MCF 10A (cell line): ENCODE results near the gene ITIH1. TPM values are rescaled to one million over a fixed set of nuclear protein-coding genes. Genes with fewer than 3 reads are reported as not detected.
A peak's percentile ranks its signal among the peaks of the same experiment; 100 is the strongest.

Source experiments
- BruUV-seq: library from RNA; stranded (reverse); fragments of 400-500 nt; replicated peaks from 2 replicates; lab custom pipeline; 2021; lab: Mats Ljungman, UMichigan
- CTCF ChIA-PET: fragments of 300-600 bp; sonication (Branson Sonifier 250); formaldehyde crosslinking; extraction: SDS; loops from one replicate; lab custom pipeline; 2021; ENCODE audit warnings: antibody characterized with exemption, inconsistent platforms; lab: Yijun Ruan, JAX
- POLR2A ChIA-PET: fragments of 300-600, 350-650 bp; sonication (Branson Sonifier 250); formaldehyde crosslinking; extraction: SDS; loops from one replicate; lab custom pipeline; 2020; ENCODE audit warnings: antibody characterized with exemption, inconsistent platforms; lab: Yijun Ruan, JAX
- DNase-seq: peaks from one replicate; pipeline ENCODE4 v3.0.0-alpha.2; 2018; ENCODE audit not compliant: unreplicated experiment
- H3K27ac Mint-ChIP-seq: one replicate; pipeline ENCODE4 v1.8.0; 2022; ENCODE audit warnings: mild to moderate bottlenecking, low read depth, mixed read lengths; ENCODE audit not compliant: unreplicated experiment
- H3K27me3 Mint-ChIP-seq: one replicate; pipeline ENCODE4 v1.8.0; 2022; ENCODE audit warnings: mixed read lengths; ENCODE audit not compliant: insufficient read depth, unreplicated experiment
- H3K36me3 Mint-ChIP-seq: one replicate; pipeline ENCODE4 v1.8.0; 2022; ENCODE audit warnings: mild to moderate bottlenecking, moderate library complexity, mixed read lengths; ENCODE audit not compliant: insufficient read depth, unreplicated experiment
- H3K4me1 Mint-ChIP-seq: one replicate; pipeline ENCODE4 v1.8.0; 2022; ENCODE audit warnings: mixed read lengths; ENCODE audit not compliant: insufficient read depth, unreplicated experiment
- H3K4me3 Mint-ChIP-seq: one replicate; pipeline ENCODE4 v1.8.0; 2022; ENCODE audit warnings: mild to moderate bottlenecking, moderate library complexity, mixed read lengths; ENCODE audit not compliant: unreplicated experiment
- H3K9me3 Mint-ChIP-seq: one replicate; pipeline ENCODE4 v1.8.0; 2022; ENCODE audit warnings: mixed read lengths; ENCODE audit not compliant: unreplicated experiment
- intact Hi-C: fragments of 100-400 bp; cut with micrococcal nuclease; formaldehyde crosslinking; loops from 2 replicates; pipeline ENCODE4 v1.14.1; 2022
- total RNA-seq: library from RNA; stranded (reverse); gene quantifications from 2 replicates; pipeline ENCODE4 v1.2.3, GENCODE V29; 2022
- TF ChIP-seq, protein P1 (sequence below): fragments of 200-600 bp; IDR thresholded peaks from one replicate; pipeline ENCODE4 v1.8.0; 2022; ENCODE audit warnings: antibody characterized with exemption, mild to moderate bottlenecking; ENCODE audit not compliant: unreplicated experiment

ITIH1 gene
- total RNA-seq, 1 experiment from 2014 or later: not detected

DNA sequence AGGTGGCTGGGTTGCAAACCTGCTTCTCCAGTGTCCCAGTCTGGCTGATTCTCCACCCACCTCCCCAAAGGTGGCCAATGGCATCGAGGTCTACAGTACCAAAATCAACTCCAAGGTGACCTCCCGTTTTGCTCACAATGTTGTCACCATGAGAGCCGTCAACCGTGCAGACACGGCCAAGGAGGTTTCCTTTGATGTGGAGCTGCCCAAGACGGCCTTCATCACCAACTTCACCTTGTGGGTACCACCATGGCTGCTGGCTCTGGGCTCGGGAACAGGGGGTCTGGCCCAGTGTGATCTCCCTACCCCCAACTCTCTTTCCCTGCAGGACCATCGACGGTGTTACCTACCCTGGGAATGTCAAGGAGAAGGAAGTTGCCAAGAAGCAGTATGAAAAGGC is 19.0 kb downstream of the ITIH1 start:
- no peak overlapping the region for H3K27ac Mint-ChIP-seq
- H3K4me1 Mint-ChIP-seq: peaks cover 23% of the 10 kb centered on the region
- no peaks in the 10 kb centered on the region for H3K36me3 Mint-ChIP-seq
- H3K27me3 Mint-ChIP-seq: no peaks in the 10 kb centered on the region
- H3K4me3 Mint-ChIP-seq: no peak overlapping the region
- intact Hi-C loops: no loop called here
- POLR2A ChIA-PET: interaction anchor here (1.2 kb wide), 1 partner anchor 25 kb away, joined by 3 read pairs; the partner anchor contains the start of gene NEK4
- DNase-seq: no peak
- TF ChIP-seq, protein P1, sequence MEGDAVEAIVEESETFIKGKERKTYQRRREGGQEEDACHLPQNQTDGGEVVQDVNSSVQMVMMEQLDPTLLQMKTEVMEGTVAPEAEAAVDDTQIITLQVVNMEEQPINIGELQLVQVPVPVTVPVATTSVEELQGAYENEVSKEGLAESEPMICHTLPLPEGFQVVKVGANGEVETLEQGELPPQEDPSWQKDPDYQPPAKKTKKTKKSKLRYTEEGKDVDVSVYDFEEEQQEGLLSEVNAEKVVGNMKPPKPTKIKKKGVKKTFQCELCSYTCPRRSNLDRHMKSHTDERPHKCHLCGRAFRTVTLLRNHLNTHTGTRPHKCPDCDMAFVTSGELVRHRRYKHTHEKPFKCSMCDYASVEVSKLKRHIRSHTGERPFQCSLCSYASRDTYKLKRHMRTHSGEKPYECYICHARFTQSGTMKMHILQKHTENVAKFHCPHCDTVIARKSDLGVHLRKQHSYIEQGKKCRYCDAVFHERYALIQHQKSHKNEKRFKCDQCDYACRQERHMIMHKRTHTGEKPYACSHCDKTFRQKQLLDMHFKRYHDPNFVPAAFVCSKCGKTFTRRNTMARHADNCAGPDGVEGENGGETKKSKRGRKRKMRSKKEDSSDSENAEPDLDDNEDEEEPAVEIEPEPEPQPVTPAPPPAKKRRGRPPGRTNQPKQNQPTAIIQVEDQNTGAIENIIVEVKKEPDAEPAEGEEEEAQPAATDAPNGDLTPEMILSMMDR: no peak
- CTCF ChIA-PET: interaction anchor here (0.6 kb wide), 1 partner anchor 1279 kb away, joined by 4 read pairs; no protein-coding TSS in a partner anchor
- H3K9me3 Mint-ChIP-seq: no peaks in the 10 kb centered on the region
- BruUV-seq: no TSS peak

DNA sequence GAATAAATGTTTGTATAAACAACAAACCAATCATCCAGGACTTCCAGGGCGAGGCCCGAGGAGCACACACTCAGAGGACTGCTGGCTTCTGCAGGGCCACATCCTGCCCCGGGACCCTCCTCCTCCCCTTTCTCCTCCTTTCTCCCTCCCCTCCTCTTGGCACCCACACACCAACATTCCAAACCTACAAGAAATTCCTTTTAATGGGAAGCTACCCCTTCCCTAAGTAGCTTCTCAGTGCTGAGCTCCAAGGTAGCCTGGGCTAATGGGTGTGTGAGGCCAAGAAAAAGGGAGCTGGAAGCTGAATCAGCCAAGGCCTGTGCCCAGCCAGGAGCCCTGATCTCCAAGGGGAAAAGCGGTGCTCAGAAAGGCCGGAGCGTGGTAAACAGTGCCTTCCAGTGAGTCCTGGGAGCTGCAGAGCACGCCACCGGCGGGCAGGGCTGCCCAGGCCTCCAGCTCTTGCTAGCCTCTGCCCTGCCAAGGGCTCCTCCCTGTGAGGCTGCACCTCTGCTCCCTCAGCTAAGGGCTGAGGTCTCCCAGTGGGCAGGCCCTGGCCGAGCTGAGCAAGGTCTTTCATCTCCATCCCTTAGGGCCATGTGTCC is 21.1 kb downstream of the ITIH1 start:
- ChIA-PET CTCF (interaction anchor here (0.7 to 1.9 kb wide), 12 partner anchors 9 to 97 kb away, joined by 3 to 9 read pairs (median 4); no protein-coding TSS in a partner anchor), POLR2A (no interaction called here)
- intact Hi-C loops: no loop called here
- TF ChIP-seq, protein P1: no peak
- no peak for DNase-seq
- Mint-ChIP-seq H3K36me3 (no peaks in the 10 kb centered on the region), H3K4me1 (peaks cover 26% of the 10 kb centered on the region), H3K27me3 (no peaks in the 10 kb centered on the region), H3K4me3 (no peak overlapping the region), H3K27ac (no peak overlapping the region), H3K9me3 (no peaks in the 10 kb centered on the region)
- BruUV-seq: no TSS peak

DNA sequence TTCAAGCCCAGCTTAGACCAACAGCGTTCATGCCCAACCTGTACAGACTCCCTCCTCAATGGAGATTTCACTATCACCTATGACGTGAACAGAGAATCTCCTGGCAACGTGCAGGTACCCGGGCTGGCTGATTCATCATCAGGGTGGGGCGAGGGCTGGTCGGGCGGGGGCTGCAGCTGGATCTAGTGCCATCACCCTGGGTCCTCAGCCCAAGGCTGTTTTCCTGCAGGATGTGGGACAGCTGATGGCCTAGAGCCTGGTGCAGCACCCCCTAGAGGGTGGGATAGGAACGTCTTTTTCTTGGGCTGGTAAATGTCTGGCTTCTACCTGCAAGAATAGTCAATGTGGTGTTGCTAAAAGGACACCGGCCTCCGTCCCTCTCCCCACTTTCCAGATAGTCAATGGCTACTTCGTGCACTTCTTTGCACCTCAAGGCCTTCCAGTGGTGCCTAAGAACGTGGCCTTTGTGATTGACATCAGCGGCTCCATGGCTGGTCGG is 21.6 kb downstream of the ITIH1 start:
- Mint-ChIP-seq H3K4me1 (peaks cover 24% of the 10 kb centered on the region), H3K9me3 (no peaks in the 10 kb centered on the region), H3K4me3 (no peak overlapping the region), H3K27me3 (no peaks in the 10 kb centered on the region), H3K27ac (no peak overlapping the region), H3K36me3 (no peaks in the 10 kb centered on the region)
- intact Hi-C loops: no loop called here
- BruUV-seq: no TSS peak
- POLR2A ChIA-PET: no interaction called here
- peak; percentile 68 for DNase-seq
- TF ChIP-seq, protein P1: peak; percentile 50
- CTCF ChIA-PET: interaction anchor here (0.7 to 1.9 kb wide), 17 partner anchors 10 to 273 kb away, joined by 3 to 9 read pairs (median 4); no protein-coding TSS in a partner anchor

DNA sequence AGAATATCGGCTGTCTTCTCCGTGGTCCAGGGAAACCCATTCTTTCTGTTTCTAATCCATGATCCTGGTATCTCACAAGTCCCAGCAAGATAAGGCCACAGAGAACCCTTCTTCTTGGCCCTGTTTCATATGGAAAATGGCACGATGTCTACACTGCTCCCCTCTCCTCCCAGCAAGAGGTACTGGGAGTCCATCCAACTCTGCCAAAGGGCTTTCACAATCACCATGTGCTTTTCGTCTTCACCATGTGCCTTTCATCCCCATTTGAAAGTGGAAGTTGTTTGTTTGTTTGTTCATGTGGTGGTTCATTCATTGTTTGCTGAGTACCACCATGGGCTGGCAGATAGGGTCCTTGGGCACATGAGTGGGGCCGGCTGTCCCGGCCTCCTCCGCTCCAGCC is 22.7 kb downstream of the ITIH1 start:
- DNase-seq: peak; percentile 37
- Mint-ChIP-seq H3K4me3 (no peak overlapping the region), H3K4me1 (peaks cover 24% of the 10 kb centered on the region), H3K9me3 (no peaks in the 10 kb centered on the region), H3K27ac (no peak overlapping the region), H3K27me3 (no peaks in the 10 kb centered on the region), H3K36me3 (no peaks in the 10 kb centered on the region)
- ChIA-PET CTCF (interaction anchor here (0.7 to 1.9 kb wide), 7 partner anchors 9 to 272 kb away, joined by 3 to 7 read pairs (median 4); no protein-coding TSS in a partner anchor), POLR2A (no interaction called here)
- TF ChIP-seq, protein P1: no peak
- intact Hi-C loops: no loop called here
- no TSS peak for BruUV-seq
